PC-3 (cell line): Measurements from ENCODE around the gene ZNF182. TPM values are rescaled to one million over a fixed set of nuclear protein-coding genes. Genes with fewer than 3 reads are reported as not detected.

ENCODE experiments used
- ATAC-seq: fragments of 200-7000 bp; cut with Tn5 transposase; 2 replicates; pipeline ENCODE4 v1.9.1; 2020; ENCODE audit warnings: mild to moderate bottlenecking, moderate library complexity
- Bru-seq: library from RNA; stranded (reverse); fragments of 400-500 nt; gene quantifications from one replicate; lab custom pipeline; 2021; lab: Mats Ljungman, UMichigan
- BruChase-seq, 2 experiments: library from RNA; stranded (reverse); fragments of 400-500 nt; gene quantifications; one replicate each; lab custom pipeline; 2021; lab: Mats Ljungman, UMichigan
- BruUV-seq: library from RNA; stranded (reverse); fragments of 400-500 nt; replicated peaks from 2 replicates; lab custom pipeline; 2021; lab: Mats Ljungman, UMichigan
- CTCF ChIA-PET: fragments of 300-600 bp; sonication (Branson Sonifier 250); formaldehyde crosslinking; loops from one replicate; lab custom pipeline; 2022; ENCODE audit warnings: antibody characterized with exemption; lab: Charles Lee
- POLR2A ChIA-PET: fragments of 300-600 bp; sonication (Branson Sonifier 250); formaldehyde crosslinking; loops from one replicate; lab custom pipeline; 2022; ENCODE audit warnings: antibody characterized with exemption; ENCODE audit not compliant: unreplicated experiment; lab: Charles Lee
- DNase-seq: peaks from one replicate; pipeline ENCODE4 v3.0.0-alpha.2; 2015
- H2AFZ ChIP-seq: fragments of 300-600 bp; sonication (generic); 2 replicates; pipeline ENCODE4 v1.6.0; 2016; ENCODE audit warnings: antibody characterized with exemption, low read length
- H3F3A ChIP-seq: fragments of 300-600 bp; sonication (generic); one replicate; pipeline ENCODE4 v1.6.0; 2017; ENCODE audit warnings: antibody characterized with exemption, low read length, control low read depth, mild to moderate bottlenecking; ENCODE audit not compliant: unreplicated experiment
- H3K27ac ChIP-seq: fragments of 300-600 bp; sonication (generic); 2 replicates; pipeline ENCODE4 v1.5.1; 2016; ENCODE audit warnings: mild to moderate bottlenecking, low read length
- H3K27me3 ChIP-seq: fragments of 300-600 bp; sonication (generic); 2 replicates; pipeline ENCODE4 v1.6.1; 2016; ENCODE audit warnings: low read length, mixed read lengths
- H3K36me3 ChIP-seq: fragments of 300-600 bp; sonication (generic); 2 replicates; pipeline ENCODE4 v1.6.1; 2016; ENCODE audit warnings: low read depth, mixed run types, low read length, mixed read lengths
- H3K4me1 ChIP-seq: fragments of 300-600 bp; sonication (generic); 2 replicates; pipeline ENCODE4 v1.5.1; 2016; ENCODE audit warnings: low read length; ENCODE audit not compliant: insufficient read depth
- H3K4me2 ChIP-seq: fragments of 300-600 bp; sonication (generic); 2 replicates; pipeline ENCODE4 v1.6.0; 2016; ENCODE audit warnings: low read length
- H3K4me3 ChIP-seq: fragments of 300-600 bp; sonication (generic); 2 replicates; pipeline ENCODE4 v1.5.1; 2016; ENCODE audit warnings: mild to moderate bottlenecking, low read length, mixed read lengths
- H3K79me2 ChIP-seq: fragments of 300-600 bp; sonication (generic); 2 replicates; pipeline ENCODE4 v1.6.1; 2017; ENCODE audit warnings: low read length, mixed read lengths
- H3K9ac ChIP-seq: fragments of 300-600 bp; sonication (generic); 2 replicates; pipeline ENCODE4 v1.6.0; 2016; ENCODE audit warnings: mild to moderate bottlenecking, low read length
- H3K9me2 ChIP-seq: fragments of 300-600 bp; sonication (generic); replicated peaks from 2 replicates; pipeline ENCODE4 v1.6.1; 2016; ENCODE audit warnings: mixed run types, low read length, mixed read lengths
- H3K9me3 ChIP-seq: fragments of 300-600 bp; sonication (generic); 2 replicates; pipeline ENCODE4 v1.6.1; 2016; ENCODE audit warnings: low read length, mixed read lengths
- H4K20me1 ChIP-seq: fragments of 300-600 bp; sonication (generic); 2 replicates; pipeline ENCODE4 v1.6.1; 2016; ENCODE audit warnings: low read length, mixed read lengths
- CTCF ChIP-seq: fragments of 300-600 bp; sonication (generic); conservative IDR thresholded peaks from 2 replicates; pipeline ENCODE4 v1.5.1; 2017; ENCODE audit warnings: antibody characterized with exemption, low read depth, mild to moderate bottlenecking, low read length
- EZH2 ChIP-seq: fragments of 300-600 bp; sonication (generic); IDR thresholded peaks from one replicate; pipeline ENCODE4 v1.6.1; 2017; ENCODE audit warnings: antibody characterized with exemption, mild to moderate bottlenecking, low read length; ENCODE audit not compliant: unreplicated experiment
- EZH2phosphoT487 ChIP-seq: fragments of 300-600 bp; sonication (generic); IDR thresholded peaks from 2 replicates; pipeline ENCODE4 v1.6.1; 2018; ENCODE audit warnings: mild to moderate bottlenecking, antibody characterized with exemption, low read length, borderline replicate concordance
- intact Hi-C: fragments of 100-400 bp; cut with micrococcal nuclease; formaldehyde crosslinking; loops from 2 replicates; pipeline ENCODE4 v1.9.0; 2023
- long read RNA-seq: library from polyadenylated mRNA; unstranded; transcript quantifications from one replicate; pipeline ENCODE4 v2.0.0, GENCODE V29; 2021; ENCODE audit not compliant: unreplicated experiment
- total RNA-seq: library from RNA; depleted of rRNA; stranded (reverse); fragments of >200 nt; gene quantifications from 2 replicates; pipeline ENCODE4 v1.2.3, GENCODE V29; 2014; rRNA removed

ZNF182 gene
- 1.2 and 3.8 TPM in 2 replicates for total RNA-seq
- Bru-seq, nascent RNA: percentile 67 among the genes with signal in this experiment
- percentile 64 among the genes with signal in this experiment for BruChase-seq, experiment 1, labeled RNA remaining after a 6-hour chase
- BruChase-seq, experiment 2, labeled RNA remaining after a 2-hour chase: percentile 77 among the genes with signal in this experiment
- long read RNA-seq, partial matches to known transcripts: 10 of 39 reads
- long read RNA-seq, other reads (novel, unspliced or antisense): 24 of 39 reads

GRCh38 chrX:48003758-48004457 lies at the start of gene ZNF182:
ZNF182 (minus strand) TSS chrX:48003989; CDS start chrX:48002609, 1,380 bp downstream.
- intact Hi-C loops: no loop called here

DNA sequence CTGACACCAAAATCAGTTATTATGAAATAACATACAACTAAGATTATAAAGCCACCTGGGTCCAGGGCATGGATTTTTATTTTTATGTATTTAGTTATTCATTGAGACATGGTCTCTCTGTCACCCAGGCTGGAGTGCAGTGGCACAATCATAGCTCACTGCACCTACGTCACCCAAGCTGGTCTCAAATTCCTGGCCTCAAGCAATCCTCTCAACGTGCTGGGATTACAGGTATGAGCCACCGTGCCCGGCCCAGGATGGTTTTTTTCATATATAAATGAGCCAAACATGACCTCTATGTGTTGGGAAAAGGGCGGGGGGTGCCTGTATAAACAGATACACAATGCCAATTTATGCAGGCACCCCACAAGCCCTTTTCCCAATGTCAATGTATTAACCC lies 43.1 kb upstream of the ZNF182 start:
- no peak overlapping the region for H3K4me2 ChIP-seq
- TF ChIP-seq CTCF (no peak), EZH2phosphoT487 (no peak), EZH2 (no peak)
- no peak overlapping the region for H3K4me3 ChIP-seq
- no peaks in the 10 kb centered on the region for H3K9me3 ChIP-seq
- H3K79me2 ChIP-seq: no peaks in the 10 kb centered on the region
- ATAC-seq (no peak), DNase-seq (no peak)
- H3K9me2 ChIP-seq: no peaks in the 10 kb centered on the region
- no peaks in the 10 kb centered on the region; the same call in 1 of the 2 replicates for H3K4me1 ChIP-seq
- no peak overlapping the region for H3K9ac ChIP-seq
- ChIA-PET POLR2A (no interaction called here), CTCF (no interaction called here)
- no peak overlapping the region for H2AFZ ChIP-seq
- no peaks in the 10 kb centered on the region for H4K20me1 ChIP-seq
- H3K36me3 ChIP-seq: no peaks in the 10 kb centered on the region
- H3K27ac ChIP-seq: no peak overlapping the region
- H3F3A ChIP-seq: no peaks in the 10 kb centered on the region
- BruUV-seq: no TSS peak
- intact Hi-C loops: no loop called here
- no peaks in the 10 kb centered on the region for H3K27me3 ChIP-seq

More at GRCh38 chrX:48003758-48004457, at the start of gene ZNF182:
- TF ChIP-seq EZH2 (no peak), CTCF (no peak), EZH2phosphoT487 (no peak)
- Histone ChIP-seq H3K4me2 (peak within 1 kb of the TSS; percentile 89), H3K4me3 (peak within 1 kb of the TSS; percentile 81), H3K4me1 (no peaks in the 10 kb centered on the region), H3K79me2 (peaks cover 14% of the 10 kb centered on the region; the same call in 1 of the 2 replicates), H3K9ac (peak within 1 kb of the TSS; percentile 62), H3K27me3 (no peaks in the 10 kb centered on the region), H3K9me3 (no peaks in the 10 kb centered on the region), H4K20me1 (no peaks in the 10 kb centered on the region), H3K36me3 (no peaks in the 10 kb centered on the region; the same call in 1 of the 2 replicates), H2AFZ (peak within 1 kb of the TSS; percentile 94), H3F3A (no peaks in the 10 kb centered on the region), H3K9me2 (no peaks in the 10 kb centered on the region), H3K27ac (no peak within 1 kb of the TSS)
- DNase-seq: peak; percentile 91
- peak; percentile 91 for ATAC-seq
- POLR2A ChIA-PET: no interaction called here
- CTCF ChIA-PET: no interaction called here
- no TSS peak for BruUV-seq
